Loucy (cell line): Measurements from ENCODE around the gene GPR139.

Experiments used
- EZH2phosphoT487 ChIP-seq: fragments of 200-600 bp; IDR thresholded peaks from 2 replicates; pipeline ENCODE4 v1.6.1; 2018; ENCODE audit warnings: antibody characterized with exemption, mild to moderate bottlenecking, moderate library complexity, borderline replicate concordance
- TF ChIP-seq, protein P1 (sequence below): fragments of 200-600 bp; sonication (generic); conservative IDR thresholded peaks from 2 replicates; pipeline ENCODE4 v1.5.1; 2014; ENCODE audit warnings: mild to moderate bottlenecking, antibody characterized with exemption, low read length

DNA sequence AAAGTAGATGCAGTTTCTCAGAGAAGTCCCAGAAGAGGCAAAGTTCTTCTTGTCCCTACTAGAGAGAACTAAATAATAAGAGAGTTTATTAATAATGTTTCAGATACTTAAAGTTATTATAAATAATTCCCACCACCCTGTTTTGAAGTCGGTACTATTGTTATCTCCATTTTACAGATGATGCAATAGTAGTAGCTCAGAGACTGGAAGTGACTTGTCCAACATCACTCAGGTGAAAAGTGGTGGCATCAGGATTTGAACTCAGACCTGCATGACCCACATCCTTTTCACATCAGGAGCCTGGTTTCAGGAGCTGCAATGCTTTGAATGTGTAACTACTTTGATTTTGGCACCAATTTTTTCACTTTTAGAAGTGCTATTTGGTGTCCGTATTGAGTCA is 52.7 kb downstream of the GPR139 start:
- TF ChIP-seq, protein P1, sequence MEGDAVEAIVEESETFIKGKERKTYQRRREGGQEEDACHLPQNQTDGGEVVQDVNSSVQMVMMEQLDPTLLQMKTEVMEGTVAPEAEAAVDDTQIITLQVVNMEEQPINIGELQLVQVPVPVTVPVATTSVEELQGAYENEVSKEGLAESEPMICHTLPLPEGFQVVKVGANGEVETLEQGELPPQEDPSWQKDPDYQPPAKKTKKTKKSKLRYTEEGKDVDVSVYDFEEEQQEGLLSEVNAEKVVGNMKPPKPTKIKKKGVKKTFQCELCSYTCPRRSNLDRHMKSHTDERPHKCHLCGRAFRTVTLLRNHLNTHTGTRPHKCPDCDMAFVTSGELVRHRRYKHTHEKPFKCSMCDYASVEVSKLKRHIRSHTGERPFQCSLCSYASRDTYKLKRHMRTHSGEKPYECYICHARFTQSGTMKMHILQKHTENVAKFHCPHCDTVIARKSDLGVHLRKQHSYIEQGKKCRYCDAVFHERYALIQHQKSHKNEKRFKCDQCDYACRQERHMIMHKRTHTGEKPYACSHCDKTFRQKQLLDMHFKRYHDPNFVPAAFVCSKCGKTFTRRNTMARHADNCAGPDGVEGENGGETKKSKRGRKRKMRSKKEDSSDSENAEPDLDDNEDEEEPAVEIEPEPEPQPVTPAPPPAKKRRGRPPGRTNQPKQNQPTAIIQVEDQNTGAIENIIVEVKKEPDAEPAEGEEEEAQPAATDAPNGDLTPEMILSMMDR = no peak
- TF ChIP-seq EZH2phosphoT487 = no peak
